COLO829 (cell line): ENCODE measurements around the gene SMIM21.

ENCODE experiments used
- DNase-seq: peaks from one replicate; pipeline ENCODE4 v3.0.0; 2012; ENCODE audit warnings: low spot score

SMIM21 gene

GRCh38 chr18:75377258-75377657 lies 50.2 kb downstream of the SMIM21 start:
- DNase-seq: peak; percentile 28

DNA sequence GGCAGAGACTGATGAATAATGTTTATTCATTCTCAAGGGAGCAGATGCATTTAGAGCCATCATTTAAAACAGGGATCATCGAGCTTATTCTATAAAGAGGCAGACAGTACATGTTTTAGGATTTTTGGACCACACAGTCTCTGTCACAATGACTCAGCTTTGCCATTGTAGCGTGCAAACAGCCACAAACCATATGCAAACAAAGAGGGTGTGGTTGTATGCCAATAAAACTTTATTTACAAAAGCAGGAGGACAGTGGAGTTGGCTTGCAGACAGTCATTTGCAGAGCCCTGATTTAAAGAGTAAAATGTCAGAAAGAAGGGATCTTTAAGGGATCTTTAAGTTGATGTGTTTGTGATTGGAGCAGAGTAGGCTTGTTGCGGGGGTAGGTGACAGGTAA lies 51.5 kb downstream of the SMIM21 start:
- no peak for DNase-seq

- DNase-seq: no peak
These were observed 52.2 kb downstream of the SMIM21 start for GRCh38 chr18:75375341-75375740.

DNA sequence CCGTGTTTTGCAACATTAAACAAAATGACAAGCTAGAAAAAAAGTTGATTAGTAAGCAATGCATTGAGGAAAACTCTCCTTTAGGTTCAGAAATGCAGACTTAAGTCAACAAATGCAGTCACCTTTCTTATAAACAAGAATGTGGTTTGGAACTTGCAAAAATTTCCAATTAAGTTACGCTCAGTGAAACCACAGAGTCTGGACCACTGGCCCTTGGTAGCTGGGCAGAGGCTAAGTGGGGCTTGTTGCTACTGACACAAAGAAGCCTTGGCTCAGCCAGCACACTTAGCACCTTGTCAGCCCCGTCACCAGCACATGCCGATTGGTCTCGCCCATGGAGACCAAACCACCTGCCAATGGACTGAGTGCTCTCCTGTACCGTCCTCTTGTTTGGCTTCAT lies 53.0 kb downstream of the SMIM21 start:
- DNase-seq: no peak

DNA sequence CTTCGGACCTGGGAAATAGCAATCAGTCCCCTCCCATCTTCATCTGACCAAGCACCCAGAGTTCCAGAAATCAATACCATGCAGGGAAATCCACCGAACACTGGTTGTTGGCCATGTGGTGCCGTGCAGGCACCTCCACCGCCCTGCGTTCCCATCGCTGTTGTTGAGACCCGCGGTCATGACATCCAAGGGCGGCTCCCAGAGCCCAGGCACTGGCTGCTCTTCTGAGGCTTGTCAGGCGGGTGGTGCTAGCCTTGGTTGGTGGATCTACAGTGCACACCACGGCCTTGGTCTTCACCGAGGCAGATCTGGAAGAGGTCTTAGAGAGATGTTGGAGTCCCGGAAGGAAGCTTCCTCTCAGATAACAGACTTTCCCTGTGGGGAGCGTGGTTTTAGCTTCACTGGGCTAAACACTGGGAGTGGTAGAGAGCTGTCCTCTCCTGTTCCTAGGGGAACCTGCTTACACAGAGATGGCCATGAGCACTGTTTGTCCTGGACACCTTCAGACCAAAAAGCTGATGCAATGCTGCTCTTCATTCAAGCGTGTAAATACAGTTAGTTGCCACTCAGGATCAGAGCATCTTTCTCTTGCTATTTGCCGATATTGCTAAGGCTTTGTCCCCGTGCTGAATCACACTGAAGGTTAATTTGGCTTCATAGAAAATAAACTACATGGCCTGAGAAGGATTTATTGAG lies 58.3 kb downstream of the SMIM21 start:
- no peak for DNase-seq

GRCh38 chr18:75365837-75366236 lies 61.7 kb downstream of the SMIM21 start:
- DNase-seq: no peak

DNA sequence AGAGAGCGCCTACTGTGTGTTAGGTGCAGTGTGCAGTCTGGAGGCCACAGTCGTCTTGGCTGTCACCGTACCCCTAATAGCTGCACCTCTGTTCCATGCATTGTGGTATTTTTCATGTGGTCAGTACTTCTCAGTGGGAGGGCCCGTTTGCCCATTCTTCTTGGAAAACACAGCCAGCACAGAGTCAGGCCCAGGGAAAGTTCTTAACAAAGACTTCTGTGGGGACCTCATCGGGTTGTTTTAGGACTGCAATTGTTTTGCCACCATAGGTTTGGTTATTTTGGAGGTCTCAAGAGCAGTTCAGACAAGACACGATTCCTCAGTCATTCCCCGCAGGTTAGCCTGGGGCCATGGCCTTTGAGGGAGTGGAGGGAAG lies 62.3 kb downstream of the SMIM21 start:
- no peak for DNase-seq

DNA sequence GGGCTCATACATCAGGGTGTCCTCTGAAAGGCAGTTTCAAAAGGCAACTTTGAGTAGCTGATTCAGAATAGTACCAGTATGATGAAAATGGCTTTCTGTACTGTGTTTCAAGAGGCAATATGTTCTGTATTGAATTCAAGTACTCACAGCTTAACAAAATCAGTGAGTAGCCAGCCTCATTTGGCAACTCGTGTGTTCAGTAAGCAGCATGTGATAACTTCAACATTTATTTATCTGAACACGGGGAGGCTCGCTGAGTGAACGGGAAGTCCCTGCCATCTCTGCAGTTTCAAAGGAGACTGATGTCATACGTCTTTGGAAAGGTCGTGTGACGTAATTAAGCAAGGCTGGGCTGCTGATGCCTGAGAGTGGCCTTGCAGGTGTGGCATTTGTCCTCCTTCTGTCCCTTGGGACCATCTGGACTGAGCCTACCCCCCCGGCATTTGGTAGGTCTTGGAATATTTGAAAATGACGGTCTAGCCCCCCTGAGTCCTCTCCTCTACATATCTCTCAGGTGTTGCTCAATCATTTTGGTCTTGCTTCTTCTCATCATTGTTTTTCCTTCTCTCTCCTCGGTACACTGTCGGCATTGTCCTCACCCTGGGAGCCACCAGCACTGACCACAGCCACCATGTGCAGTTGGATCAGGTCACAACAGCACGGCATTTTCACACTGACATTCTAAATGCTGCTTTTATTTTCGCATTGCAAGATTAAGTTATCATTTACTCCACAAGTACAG lies 62.8 kb downstream of the SMIM21 start:
- DNase-seq: no peak

DNA sequence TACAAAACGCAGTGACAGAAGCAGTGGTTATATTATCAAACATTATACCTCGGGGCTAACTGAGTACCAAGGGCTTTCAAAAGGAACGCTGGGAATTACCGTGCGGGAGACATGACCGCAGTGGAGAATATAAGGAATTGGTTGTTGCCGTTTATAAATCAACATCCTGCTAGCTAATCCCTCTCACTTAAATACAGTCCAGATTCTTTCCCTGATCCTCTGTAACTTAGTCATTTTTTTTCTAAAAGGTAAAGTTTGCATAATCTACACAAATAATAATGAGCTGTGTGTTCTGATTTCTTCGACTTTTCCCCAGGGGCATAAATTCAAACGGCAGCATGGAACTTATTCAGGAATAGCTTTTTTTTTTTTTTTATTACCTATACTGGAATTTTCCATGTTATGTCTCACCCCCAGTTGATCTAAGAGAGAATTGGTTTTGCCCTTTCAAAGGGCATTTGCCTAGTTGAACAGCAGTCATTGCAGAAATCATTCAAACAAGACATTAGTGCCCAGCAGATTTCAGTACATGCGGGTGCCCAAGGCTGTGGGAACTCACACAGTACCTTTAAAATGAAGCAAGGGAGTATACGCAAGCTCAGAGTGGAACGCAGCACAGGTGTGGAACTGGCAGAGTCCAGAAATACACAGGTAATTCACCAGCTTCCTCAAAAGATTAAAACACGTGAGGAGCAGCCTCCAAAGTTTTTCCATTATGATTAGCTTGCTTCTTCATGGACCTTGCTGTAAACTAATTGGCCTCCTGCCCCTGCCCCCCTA lies 63.9 kb downstream of the SMIM21 start:
- peak; percentile 89 for DNase-seq

DNA sequence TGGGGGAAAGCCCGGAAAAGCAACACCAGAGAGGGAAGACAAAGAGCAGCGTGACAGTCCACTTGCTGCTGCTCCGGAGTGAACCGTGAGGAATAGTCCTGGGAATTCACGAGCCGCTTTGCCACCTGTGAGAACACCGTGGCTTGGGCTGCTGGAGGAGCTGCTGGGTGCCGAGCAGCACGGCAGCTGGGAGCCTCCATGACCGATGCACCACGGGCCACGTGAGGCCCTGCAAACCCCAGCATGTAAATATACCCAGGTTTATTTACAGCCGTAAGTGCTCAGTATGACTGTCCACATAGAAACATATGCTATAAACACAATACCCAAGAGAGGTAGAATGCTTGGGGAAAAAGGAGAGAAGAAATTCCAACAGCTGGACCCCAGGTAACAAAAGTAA lies 65.1 kb downstream of the SMIM21 start:
- DNase-seq: no peak

DNA sequence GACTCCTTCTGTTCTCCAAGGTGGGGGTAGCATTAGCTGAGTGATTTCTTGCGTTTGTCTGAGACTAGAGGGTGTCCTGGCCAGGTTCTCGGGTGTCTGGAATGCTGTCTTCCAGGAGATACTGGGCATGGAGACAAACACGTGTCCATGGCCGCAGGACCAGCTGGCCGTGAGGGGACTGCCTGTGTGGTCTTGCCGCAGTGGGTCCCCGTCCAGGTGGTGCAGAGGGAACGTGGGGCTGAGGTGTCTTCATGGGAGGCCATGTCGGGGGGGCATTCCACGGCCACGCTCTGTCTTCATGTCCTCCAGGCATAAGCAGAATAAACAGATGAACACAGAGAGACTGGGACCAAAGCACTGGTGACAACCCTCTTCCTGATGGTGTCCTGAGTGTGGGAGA lies 66.6 kb downstream of the SMIM21 start:
- DNase-seq: no peak

GRCh38 chr18:75360215-75360614 lies 67.3 kb downstream of the SMIM21 start:
- no peak for DNase-seq
